Measurements from ENCODE around the gene LYPD5. TPM values are rescaled to one million over a fixed set of nuclear protein-coding genes. Genes with fewer than 3 reads are reported as not detected.

LYPD5 gene
- total RNA-seq, 6 experiments from 2014 or later = 0.11 to 0.81 (median 0.34) TPM; not detected in 1

DNA sequence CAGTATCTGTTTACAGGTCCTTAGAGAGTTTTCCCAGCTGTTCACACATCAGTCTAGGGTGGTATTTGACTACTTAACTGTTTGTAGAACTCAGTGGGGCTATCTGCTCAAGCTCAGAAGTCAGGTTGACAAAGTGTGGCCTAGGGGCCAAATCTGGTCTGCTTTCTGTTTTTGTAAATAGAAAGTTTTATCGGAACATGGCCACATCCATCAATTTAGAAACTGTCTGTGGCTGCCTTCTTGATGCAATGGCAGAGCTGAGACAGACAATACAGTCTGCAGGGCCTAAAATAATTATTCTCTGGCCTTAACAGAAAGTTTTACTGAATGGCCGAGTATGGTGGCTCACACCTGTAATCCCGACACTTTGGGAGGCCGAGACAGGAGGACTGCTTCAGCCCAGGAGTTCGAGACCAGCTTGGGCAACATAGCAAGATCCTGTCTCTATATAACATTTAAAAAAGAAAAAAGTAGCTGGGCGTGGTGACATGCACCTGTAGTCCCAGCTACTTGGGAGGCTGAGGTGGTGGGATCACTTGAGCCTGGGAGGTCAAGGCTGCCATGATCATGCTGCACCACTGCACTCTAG is 49.9 kb downstream of the LYPD5 start:
- TF ChIP-seq CTCF (IDR thresholded peaks at IDR 0.05) = no peak
- Mint-ChIP-seq H3K4me1 (ENCODE audit: low read depth) (peaks cover 52% of the 10 kb centered on the region), H3K4me3 (peak overlapping the region; percentile 95; the same call in 1 of the 2 replicates), H3K27ac (peak overlapping the region; percentile 76; the same call in 1 of the 2 replicates), H3K27me3 (ENCODE audit: insufficient read depth) (peaks cover 1% of the 10 kb centered on the region), H3K9me3 (no peaks in the 10 kb centered on the region), H3K36me3 (ENCODE audit: low read depth) (peaks cover 43% of the 10 kb centered on the region)
- no peak for DNase-seq

- DNase-seq = peak; percentile 60
- H3K4me1 Mint-ChIP-seq (ENCODE audit: low read depth) = peaks cover 45% of the 10 kb centered on the region
- H3K4me3 Mint-ChIP-seq = peak overlapping the region; percentile 55
- peak overlapping the region; percentile 76 for H3K27ac Mint-ChIP-seq
- no peak for TF ChIP-seq CTCF (IDR thresholded peaks at IDR 0.05)
- peaks cover 42% of the 10 kb centered on the region for H3K36me3 Mint-ChIP-seq (ENCODE audit: low read depth)
- peaks cover 1% of the 10 kb centered on the region for H3K27me3 Mint-ChIP-seq (ENCODE audit: insufficient read depth)
- H3K9me3 Mint-ChIP-seq = no peaks in the 10 kb centered on the region
Observed at GRCh38 chr19:43751466-43752220, 50.6 kb downstream of the LYPD5 start.

- DNase-seq = no peak
- H3K36me3 Mint-ChIP-seq (ENCODE audit: low read depth) = peaks cover 38% of the 10 kb centered on the region
Observed at GRCh38 chr19:43749898-43750297, 52.3 kb downstream of the LYPD5 start.

DNA sequence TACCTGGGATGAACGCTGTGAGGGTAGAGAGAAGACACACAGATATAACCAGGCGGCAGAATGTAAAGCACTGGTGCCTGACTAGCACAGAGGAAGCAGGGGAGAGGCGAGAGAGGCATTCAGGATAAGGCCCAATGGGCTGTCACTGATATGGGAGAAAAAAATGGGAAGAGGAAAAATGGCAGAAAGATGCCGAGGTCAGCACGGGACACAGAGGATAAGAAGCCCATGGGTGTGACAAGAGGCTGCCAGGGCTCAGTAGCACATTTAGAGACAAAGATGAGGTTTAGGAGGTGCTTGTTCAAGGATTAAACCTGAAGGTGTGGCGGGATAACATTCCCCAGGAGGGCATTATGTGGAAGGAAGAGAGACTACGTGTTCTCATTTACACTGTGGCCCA is 53.1 kb downstream of the LYPD5 start:
- TF ChIP-seq CTCF (IDR thresholded peaks at IDR 0.05) = no peak
- Mint-ChIP-seq H3K4me3 (no peak overlapping the region), H3K4me1 (ENCODE audit: low read depth) (peaks cover 38% of the 10 kb centered on the region), H3K27me3 (ENCODE audit: insufficient read depth) (peaks cover 1% of the 10 kb centered on the region; the same call in 1 of the 2 replicates), H3K9me3 (no peaks in the 10 kb centered on the region), H3K27ac (no peak overlapping the region), H3K36me3 (ENCODE audit: low read depth) (peaks cover 41% of the 10 kb centered on the region)
- no peak for DNase-seq

More at GRCh38 chr19:43749898-43750297, 52.3 kb downstream of the LYPD5 start:
- Mint-ChIP-seq H3K4me1 (ENCODE audit: low read depth) (peaks cover 34% of the 10 kb centered on the region), H3K27me3 (ENCODE audit: insufficient read depth) (peaks cover 1% of the 10 kb centered on the region), H3K27ac (no peak overlapping the region), H3K9me3 (no peaks in the 10 kb centered on the region), H3K4me3 (no peak overlapping the region)
- no peak for TF ChIP-seq CTCF (IDR thresholded peaks at IDR 0.05)

DNA sequence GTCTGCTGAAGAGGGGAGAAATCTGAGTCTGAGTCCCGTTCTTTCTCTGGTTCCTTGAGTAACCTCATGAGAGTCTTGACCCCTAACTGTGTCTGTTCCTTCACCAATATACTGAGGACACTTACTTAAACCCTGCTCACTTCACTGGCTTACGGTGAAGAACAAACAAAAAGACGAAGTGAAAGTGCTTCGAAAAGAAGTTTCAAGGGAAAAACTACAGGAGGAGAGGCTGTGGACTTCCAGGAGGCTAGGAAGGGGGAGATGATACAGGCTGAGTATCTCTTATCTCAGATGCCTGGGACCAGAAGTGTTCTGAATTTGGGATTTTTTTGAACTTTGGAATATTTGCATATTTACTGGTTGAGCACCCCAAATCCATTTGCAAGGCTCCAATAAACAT is 53.6 kb downstream of the LYPD5 start:
- peaks cover 46% of the 10 kb centered on the region for H3K36me3 Mint-ChIP-seq (ENCODE audit: low read depth)
- no peaks in the 10 kb centered on the region for H3K9me3 Mint-ChIP-seq
- no peak overlapping the region for H3K27ac Mint-ChIP-seq
- no peak overlapping the region for H3K4me3 Mint-ChIP-seq
- peaks cover 1% of the 10 kb centered on the region; the same call in 1 of the 2 replicates for H3K27me3 Mint-ChIP-seq (ENCODE audit: insufficient read depth)
- H3K4me1 Mint-ChIP-seq (ENCODE audit: low read depth) = peaks cover 43% of the 10 kb centered on the region
- no peak for DNase-seq
- no peak for TF ChIP-seq CTCF (IDR thresholded peaks at IDR 0.05)
